ENCODE data around the gene SARDH. TPM values are rescaled to one million over a fixed set of nuclear protein-coding genes. Genes with fewer than 3 reads are reported as not detected.

The SARDH gene
- total RNA-seq, 1 donor from 2014 or later: 12.9 TPM

GRCh38 chr9:133666387-133666786 is 71.8 kb downstream of the SARDH start:
- Mint-ChIP-seq H3K27me3 (ENCODE audit: low read depth) (no peaks in the 10 kb centered on the region), H3K36me3 (no peaks in the 10 kb centered on the region), H3K9me3 (no peaks in the 10 kb centered on the region), H3K27ac (no peak overlapping the region), H3K4me1 (no peaks in the 10 kb centered on the region), H3K4me3 (no peak overlapping the region)
- no peak for DNase-seq (ENCODE audit: low spot score in 2 of 2, unreplicated experiment in 2 of 2)
- TF ChIP-seq CTCF (IDR thresholded peaks at IDR 0.05; ENCODE audit: unreplicated experiment): no peak

GRCh38 chr9:133665535-133665934 is 72.6 kb downstream of the SARDH start:
- H3K4me3 Mint-ChIP-seq: no peak overlapping the region
- H3K9me3 Mint-ChIP-seq: no peaks in the 10 kb centered on the region
- H3K27me3 Mint-ChIP-seq (ENCODE audit: low read depth): no peaks in the 10 kb centered on the region

DNA sequence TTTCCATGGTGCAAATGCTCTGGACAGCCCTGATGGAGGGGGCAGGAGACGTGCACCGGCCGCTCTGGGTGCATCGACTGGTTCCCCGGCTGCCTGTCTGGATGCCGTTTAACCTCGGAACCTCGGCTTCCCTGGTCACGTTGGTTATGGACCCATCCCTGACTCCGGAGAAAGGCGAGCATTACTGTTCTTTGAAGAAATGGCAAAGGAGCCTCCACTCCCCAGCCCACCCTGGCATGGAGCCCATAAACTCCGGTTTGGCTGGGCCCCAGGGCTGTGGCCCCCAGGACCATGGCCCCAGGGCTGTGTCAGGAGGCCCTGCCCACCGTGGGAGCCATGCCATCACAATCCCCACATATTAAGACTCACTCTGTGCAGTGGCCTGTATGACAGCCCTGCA is 73.1 kb downstream of the SARDH start:
- H3K9me3 Mint-ChIP-seq: no peaks in the 10 kb centered on the region
- H3K27ac Mint-ChIP-seq: no peak overlapping the region
- H3K4me3 Mint-ChIP-seq: no peak overlapping the region
- no peak for TF ChIP-seq CTCF (IDR thresholded peaks at IDR 0.05; ENCODE audit: unreplicated experiment)
- no peaks in the 10 kb centered on the region for H3K4me1 Mint-ChIP-seq
- H3K36me3 Mint-ChIP-seq: no peaks in the 10 kb centered on the region
- DNase-seq (ENCODE audit: low spot score in 2 of 2, unreplicated experiment in 2 of 2): no peak
- H3K27me3 Mint-ChIP-seq (ENCODE audit: low read depth): peaks cover under 1% of the 10 kb centered on the region

More at GRCh38 chr9:133665535-133665934, 72.6 kb downstream of the SARDH start:
- Mint-ChIP-seq H3K36me3 (no peaks in the 10 kb centered on the region), H3K4me1 (no peaks in the 10 kb centered on the region), H3K27ac (no peak overlapping the region)
- no peak for DNase-seq (ENCODE audit: low spot score in 2 of 2, unreplicated experiment in 2 of 2)
- no peak for TF ChIP-seq CTCF (IDR thresholded peaks at IDR 0.05; ENCODE audit: unreplicated experiment)

DNA sequence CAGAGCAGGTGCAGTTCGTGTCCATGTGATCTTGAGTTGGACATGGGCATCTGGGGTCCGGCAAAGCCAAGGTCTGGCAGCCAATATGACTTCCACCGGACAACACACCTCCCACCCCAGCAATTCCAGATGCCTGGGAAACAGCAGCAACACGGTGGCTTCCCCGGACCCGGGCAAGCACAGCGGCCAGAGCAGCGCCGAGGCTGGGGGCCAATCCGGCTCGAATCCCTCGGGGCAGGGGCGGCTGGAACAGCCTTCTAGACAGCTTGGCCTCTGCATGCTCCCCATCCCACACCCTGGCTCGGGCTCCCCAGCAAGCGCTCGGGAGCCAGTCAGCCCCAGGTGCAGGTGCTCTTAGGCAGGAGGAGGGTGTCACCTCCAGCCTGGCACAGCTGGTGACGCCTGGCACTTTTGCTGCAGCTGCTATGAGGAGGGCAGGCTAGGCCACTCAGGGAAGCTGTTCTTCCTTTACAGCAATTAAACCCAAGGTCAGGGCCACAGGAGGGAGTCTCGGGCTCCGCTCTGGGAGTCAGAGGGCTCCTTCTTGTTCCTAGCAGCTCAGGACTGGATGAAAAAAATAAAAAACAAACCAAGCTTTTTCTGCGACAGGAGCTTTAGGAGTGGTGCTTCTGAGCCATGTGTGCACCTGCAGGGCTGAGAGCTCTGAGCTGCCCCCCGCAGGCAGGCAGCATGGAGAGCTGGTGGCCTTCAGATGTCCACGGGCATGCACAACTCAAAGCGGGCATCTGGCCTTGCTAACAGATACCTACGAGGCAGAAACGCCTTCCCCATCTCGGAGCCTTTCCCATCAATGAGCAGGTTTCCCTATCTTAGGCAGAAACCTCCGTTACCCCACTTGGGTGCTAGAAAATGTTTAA is 73.7 kb downstream of the SARDH start:
- H3K36me3 Mint-ChIP-seq: no peaks in the 10 kb centered on the region
- H3K4me3 Mint-ChIP-seq: no peak overlapping the region
- no peak overlapping the region for H3K27ac Mint-ChIP-seq
- H3K9me3 Mint-ChIP-seq: no peaks in the 10 kb centered on the region
- peaks cover 8% of the 10 kb centered on the region for H3K27me3 Mint-ChIP-seq (ENCODE audit: low read depth)
- DNase-seq (ENCODE audit: low spot score in 2 of 2, unreplicated experiment in 2 of 2): no peak
- TF ChIP-seq CTCF (IDR thresholded peaks at IDR 0.05; ENCODE audit: unreplicated experiment): no peak
- H3K4me1 Mint-ChIP-seq: peaks cover 1% of the 10 kb centered on the region

GRCh38 chr9:133661846-133662540 is 76.2 kb downstream of the SARDH start:
- no peak overlapping the region for H3K27ac Mint-ChIP-seq
- peaks cover 25% of the 10 kb centered on the region for H3K27me3 Mint-ChIP-seq (ENCODE audit: low read depth)
- no peak for DNase-seq (ENCODE audit: low spot score in 2 of 2, unreplicated experiment in 2 of 2)
- H3K4me3 Mint-ChIP-seq: no peak overlapping the region
- no peak for TF ChIP-seq CTCF (IDR thresholded peaks at IDR 0.05; ENCODE audit: unreplicated experiment)
- no peaks in the 10 kb centered on the region for H3K9me3 Mint-ChIP-seq
- H3K36me3 Mint-ChIP-seq: no peaks in the 10 kb centered on the region
- H3K4me1 Mint-ChIP-seq: peaks cover 19% of the 10 kb centered on the region

All from mesothelial cell of epicardium (in vitro differentiated cells).